GM18526 (cell line): ENCODE results near the gene SPATA2.

Experiments
- POLR2A ChIP-seq: IDR thresholded peaks from 3 replicates; pipeline ENCODE4 v1.6.1; 2011; ENCODE audit not compliant: insufficient read length; ENCODE audit errors: extremely low read depth

SPATA2 gene, protein sequence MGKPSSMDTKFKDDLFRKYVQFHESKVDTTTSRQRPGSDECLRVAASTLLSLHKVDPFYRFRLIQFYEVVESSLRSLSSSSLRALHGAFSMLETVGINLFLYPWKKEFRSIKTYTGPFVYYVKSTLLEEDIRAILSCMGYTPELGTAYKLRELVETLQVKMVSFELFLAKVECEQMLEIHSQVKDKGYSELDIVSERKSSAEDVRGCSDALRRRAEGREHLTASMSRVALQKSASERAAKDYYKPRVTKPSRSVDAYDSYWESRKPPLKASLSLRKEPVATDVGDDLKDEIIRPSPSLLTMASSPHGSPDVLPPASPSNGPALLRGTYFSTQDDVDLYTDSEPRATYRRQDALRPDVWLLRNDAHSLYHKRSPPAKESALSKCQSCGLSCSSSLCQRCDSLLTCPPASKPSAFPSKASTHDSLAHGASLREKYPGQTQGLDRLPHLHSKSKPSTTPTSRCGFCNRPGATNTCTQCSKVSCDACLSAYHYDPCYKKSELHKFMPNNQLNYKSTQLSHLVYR

DNA sequence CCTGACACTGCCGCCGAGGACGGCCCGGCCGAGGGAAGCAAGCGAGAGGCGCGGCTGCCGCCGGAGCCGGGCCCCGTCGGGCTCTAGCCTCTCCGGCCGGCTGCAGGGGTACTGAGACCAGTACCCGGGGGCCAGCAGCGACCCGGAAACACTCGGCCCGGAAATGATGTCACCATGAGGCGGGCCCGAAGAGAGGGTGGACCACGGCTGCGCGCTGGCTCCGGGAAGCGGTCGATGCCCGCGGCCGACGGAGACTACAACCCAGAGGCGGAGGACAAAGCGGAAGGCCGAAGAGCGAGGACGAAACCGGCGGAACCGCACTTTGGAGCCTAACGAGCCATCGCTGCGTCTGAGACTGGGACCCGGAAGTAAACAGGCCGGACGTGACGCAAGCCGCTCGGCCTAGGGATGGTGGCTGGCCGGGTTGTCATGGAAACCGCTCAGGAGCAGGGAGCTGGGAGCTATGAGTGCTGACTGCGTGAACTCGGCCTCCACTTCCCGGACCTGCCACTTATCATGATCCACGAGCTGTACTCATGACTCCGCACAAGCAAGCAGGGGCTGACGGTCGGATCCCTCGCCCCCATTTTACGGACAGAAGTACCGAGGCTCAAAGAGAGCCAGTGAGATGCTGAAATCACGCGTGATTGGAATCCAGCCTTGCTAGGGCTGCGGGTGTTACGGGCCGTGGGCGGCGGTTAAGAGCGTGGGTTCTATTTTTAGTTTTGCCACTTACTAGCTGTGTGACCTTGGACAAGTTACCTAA lies at the start of gene SPATA2:
Gene SPATA2, minus strand, starts transcription at position 150 of the 766 bp plus-strand sequence. CDS start 7,039 bp downstream, outside the sequence.
- peak; percentile 79 for TF ChIP-seq POLR2A

DNA sequence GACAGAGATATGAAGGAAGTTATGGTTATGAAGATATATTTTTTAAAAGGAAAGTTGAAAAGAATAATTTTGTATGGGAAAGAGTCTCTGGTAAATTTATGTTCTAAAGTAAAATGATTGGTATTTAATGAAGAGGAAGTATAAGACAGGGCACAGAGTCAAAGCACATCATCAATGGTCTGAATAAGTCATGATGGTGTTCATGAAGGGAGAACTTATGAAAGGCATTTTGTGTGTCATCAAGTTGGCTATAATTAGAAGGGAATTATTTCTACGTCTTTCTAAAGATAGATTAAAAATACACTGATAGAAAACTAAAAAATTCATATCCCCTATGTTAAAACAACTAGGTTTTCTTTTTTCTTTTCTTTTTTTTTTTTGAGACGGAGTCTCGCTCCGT lies 46.1 kb upstream of the SPATA2 start:
- TF ChIP-seq POLR2A = no peak

DNA sequence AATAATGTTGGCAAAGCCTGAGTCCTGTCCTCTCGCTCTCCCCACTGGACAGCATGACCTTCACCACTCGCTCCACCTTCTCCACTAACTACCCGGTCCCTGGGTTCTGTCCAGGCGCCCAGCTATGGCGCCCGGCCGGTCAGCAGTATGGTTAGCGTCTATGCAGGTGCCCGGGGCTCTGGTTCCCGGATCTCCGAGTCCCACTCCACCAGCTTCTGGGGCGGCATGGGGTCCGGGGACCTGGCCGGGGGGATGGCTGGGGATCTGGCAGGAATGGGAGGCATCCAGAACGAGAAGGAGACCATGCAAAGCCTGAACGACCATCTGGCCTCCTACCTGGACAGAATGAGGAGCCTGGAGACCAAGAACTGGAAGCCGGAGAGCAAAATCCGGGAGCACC lies 41.4 kb upstream of the SPATA2 start:
- TF ChIP-seq POLR2A = no peak

DNA sequence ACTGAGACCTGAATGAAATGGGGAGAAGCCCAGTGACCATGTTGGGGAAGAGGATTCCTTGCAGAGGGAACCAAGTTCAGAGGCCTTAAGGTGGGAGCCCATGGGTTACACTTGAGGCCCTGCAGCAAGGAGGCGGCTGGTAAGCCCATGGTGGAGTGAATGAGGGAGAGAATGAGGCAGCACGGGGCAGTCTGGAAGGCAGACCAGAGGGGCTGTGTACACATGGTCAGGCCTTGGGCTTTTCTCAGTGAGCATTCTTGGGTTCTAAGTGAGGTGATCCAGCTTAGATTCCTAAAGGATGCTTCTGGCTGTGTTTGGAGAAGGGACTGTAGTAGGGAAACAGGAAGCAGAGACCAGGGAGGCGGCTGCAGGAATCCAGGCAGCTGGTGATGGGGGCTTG lies 39.8 kb upstream of the SPATA2 start:
- TF ChIP-seq POLR2A = no peak

DNA sequence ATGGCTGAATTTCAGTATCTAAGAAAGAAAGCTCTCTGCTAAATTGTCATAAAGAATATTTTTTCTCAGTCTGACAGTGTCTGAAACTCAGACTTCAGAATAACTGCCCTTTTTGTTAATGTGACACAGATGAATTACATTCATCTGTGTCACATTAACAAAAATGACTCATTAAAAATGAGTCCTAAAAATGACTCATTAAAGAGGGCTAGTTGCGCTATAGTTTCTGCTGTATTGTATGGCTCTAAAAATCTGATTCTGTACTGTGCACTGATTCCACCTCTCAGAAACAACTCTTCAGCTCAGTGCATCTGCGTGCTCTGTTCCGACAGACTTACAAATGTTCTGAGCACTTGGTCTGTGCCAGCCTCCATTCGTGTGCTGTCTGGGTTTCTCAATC lies 35.8 kb upstream of the SPATA2 start:
- TF ChIP-seq POLR2A = no peak

DNA sequence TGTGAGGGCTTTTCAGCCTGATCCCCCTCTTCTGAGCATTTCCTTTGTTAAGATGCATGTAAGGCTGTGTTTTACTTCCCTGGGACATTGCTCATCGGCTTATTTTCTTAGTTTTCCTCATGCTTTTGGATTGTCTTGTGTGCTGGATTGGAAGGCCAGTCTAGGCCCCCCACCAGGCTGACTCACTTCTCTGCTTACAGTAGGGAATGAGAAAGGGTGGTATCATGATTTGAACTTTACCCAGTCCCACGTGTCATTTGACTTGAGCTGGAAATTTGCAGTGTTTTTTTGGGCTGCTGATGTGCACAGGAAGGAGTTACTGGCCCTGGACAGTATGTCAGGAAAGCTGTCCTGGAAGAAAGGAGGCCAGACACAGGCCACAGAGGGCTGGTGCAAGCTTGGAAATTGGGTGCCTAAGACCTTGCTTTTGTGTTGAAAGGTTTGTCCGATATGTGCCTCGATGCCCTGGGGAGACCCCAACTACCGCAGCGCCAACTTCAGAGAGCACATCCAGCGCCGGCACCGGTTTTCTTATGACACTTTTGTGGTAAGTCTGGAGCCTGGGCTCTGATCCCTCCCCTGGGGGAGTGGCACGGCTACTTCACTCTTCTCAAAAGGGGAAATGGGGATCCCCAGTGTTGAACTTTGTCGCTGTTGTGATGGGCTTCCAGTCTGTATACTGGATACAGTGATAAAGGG lies 33.6 kb upstream of the SPATA2 start:
- no peak for TF ChIP-seq POLR2A

DNA sequence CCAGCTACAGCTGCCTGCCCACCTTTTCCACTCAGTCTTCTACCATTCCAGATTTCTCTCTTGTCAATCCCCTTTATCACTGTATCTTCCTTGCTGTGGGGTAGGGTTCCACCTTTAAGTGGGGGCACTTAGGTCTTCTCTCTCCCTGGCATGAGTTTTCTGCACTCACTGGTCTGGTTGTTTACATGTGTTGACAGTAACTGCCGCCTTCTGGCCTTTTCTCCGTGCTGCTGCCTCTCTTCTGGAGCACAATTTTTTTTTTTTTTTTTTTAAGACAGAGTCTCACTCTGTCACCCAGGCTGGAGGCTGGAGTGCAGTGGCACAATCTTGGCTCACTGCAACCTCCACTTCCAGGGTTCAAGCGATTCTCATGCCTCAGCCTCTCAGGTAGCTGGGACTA lies 32.8 kb upstream of the SPATA2 start:
- no peak for TF ChIP-seq POLR2A

DNA sequence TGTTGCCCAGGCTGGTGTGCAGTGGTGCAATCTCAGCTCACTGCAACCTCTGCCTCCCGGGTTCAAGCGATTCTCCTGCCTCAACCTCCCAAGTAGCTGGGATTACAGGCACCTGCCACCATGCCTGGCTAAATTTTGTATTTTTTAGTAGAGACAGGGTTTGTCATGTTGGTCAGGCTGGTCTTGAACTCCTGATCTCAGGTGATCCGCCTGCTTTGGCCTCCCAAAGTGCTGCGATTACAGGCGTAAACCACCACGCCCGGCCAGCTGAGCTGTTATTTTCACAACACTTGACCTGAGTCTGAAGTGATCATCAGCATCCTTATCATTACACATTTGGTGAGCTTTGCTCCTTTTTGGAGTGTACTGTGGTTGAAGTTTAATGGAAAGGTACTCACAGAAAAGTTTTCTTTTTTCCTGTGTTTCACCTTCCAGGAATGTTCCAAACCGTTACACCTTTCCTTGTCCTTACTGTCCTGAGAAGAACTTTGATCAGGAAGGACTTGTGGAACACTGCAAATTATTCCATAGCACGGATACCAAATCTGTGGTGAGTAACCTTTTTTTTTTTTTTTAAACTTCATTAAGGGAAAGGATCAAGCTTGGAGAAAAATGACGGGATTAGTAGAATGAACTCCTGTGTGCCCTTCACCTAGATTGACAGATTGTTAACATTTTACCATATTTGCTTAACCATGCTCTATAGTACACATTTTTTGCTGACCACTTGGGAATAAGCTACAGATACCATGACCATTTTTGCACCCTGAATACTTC lies 30.6 kb upstream of the SPATA2 start:
- TF ChIP-seq POLR2A = no peak

DNA sequence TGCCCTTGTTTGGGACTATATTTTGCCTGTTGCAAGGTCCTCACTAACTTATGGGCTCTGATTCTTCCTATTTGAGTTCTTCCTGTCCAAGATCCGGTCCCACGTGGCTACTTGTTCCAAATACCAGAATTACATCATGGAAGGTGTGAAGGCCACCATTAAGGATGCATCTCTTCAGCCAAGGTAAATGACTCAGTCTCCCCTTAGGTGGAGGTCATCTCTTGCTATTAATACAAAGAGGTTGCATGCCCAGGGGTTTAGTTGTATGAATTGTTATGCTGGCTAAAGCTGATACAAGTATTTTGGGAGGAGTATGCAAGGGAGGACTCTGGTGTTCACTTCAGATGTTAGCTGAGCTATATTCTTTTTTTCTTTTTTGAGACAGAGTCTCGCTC lies 30.0 kb upstream of the SPATA2 start:
- no peak for TF ChIP-seq POLR2A

DNA sequence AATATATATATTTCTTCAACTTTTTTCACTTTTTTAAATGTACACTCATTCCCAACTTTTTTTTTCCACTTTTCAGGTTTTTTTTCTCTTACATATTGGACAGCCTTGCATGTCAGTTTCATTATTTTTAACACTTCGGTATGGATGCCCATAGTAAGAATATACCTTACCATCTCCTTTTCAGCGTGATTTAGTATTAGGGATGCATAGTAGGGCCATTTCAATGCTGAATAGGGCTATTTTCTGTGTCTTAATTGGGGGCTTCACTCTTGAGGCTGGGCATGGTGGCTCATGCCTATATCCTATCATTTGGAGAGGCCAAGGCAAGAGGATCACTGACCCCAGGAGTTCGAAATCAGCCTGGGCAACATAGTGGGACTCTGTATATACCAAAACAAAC lies 27.6 kb upstream of the SPATA2 start:
- no peak for TF ChIP-seq POLR2A

DNA sequence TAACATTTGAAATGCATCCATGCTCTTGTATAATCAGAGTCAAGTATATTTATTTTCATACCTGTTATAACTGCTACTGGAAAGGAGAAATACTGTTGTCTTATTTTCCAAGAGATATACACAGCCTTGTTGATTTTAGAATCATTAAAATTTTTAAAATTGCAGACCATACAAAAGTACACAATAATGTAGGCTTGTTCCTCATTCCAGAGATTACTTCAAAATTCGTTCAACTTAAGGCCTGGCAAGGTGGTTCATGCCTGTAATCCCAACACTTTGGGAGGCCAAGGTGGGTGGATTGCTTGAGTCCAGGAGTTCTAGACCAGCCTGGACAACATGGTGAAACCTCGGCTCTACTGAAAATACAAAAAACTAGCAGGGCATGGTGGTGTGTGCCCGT lies 27.0 kb upstream of the SPATA2 start:
- TF ChIP-seq POLR2A = no peak

DNA sequence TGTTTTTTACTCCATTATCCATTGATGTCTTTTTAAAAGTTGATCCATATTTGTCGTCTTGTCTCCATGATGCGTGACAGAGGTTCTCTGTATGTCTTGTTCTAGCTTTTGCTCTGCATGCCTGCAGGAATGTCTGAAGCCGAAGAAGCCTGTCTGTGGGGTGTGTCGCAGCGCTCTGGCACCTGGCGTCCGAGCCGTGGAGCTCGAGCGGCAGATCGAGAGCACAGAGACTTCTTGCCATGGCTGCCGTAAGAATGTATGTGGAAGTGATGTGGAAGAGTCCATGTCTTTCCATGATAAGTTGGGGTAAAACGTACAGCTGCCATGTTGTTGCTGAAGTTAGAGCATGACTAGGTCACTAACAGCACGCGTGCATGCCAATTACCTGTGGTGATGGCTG lies 26.1 kb upstream of the SPATA2 start:
- TF ChIP-seq POLR2A = no peak

DNA sequence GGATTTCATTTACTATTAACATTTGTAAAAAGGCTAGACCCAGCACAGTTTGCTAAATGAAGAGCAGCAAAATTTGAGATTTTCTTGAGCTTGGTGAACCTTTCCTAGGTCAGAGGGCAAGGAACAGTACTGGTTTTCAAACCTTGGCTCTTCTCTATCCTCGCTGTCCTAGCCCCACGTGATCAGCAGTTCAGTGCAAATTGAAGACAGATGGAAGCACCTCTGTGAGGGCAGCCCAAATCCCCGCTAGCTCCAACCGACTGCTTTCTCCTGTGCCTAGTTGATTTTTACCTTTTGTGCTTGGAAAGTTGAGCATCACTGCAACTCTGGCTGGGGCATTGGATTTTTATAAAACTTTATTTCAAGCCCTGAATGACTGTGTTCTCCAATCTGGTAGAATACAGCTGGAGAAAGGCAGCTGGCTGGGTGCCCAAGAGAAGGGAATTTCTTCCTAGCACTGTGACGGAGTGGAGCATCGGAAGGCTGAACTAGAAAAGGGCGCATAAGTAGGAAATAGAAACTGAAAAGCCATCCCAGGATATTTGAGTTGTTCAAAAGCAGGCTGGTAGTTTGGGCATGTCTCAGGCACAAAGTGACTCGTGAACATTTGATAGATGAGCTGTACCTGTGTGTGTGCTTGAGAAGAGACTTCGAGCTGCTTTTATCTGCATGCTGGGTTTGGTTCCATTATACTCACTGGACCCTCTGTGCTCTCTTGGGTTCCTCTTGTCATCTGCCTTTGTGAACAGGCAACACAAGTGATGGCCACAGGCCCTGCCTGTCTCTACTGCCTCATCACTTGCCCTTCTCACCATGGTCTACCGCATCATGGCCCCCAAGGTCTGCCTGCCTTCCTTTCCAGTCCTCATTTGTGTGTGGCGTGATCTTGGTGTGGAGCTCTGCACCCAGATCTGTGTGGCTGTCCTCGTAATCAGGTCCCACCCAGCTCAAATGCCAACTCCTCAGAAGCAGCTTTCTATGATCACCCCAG lies 23.1 kb upstream of the SPATA2 start:
- no peak for TF ChIP-seq POLR2A
